H9 (cell line): Measurements from ENCODE around the gene ZNF79. TPM values are rescaled to one million over a fixed set of nuclear protein-coding genes. Genes with fewer than 3 reads are reported as not detected.

Experiments
- DNase-seq: peaks from one replicate; pipeline ENCODE4 v3.0.0-alpha.2; 2017
- H2AFZ ChIP-seq: one replicate; pipeline ENCODE4 v1.6.1; 2013; ENCODE audit warnings: mild to moderate bottlenecking, low read length, control low read depth, moderate library complexity
- H2AK5ac ChIP-seq: 2 replicates; pipeline ENCODE4 v1.6.1; 2013; ENCODE audit warnings: low read length, control low read depth, mixed read lengths; ENCODE audit not compliant: insufficient read length
- H2BK120ac ChIP-seq: one replicate; pipeline ENCODE4 v1.6.1; 2013; ENCODE audit warnings: low read depth, mild to moderate bottlenecking, low read length, control low read depth, inconsistent platforms; ENCODE audit not compliant: poor library complexity, severe bottlenecking
- H2BK12ac ChIP-seq: 2 replicates; pipeline ENCODE4 v1.6.1; 2013; ENCODE audit warnings: low read length, control low read depth, mixed read lengths, low read depth; ENCODE audit not compliant: insufficient read length
- H2BK15ac ChIP-seq: 2 replicates; pipeline ENCODE4 v1.6.1; 2013; ENCODE audit warnings: low read depth, low read length, control low read depth
- H2BK20ac ChIP-seq: one replicate; pipeline ENCODE4 v1.6.1; 2013; ENCODE audit warnings: low read depth, mild to moderate bottlenecking, low read length, control low read depth, inconsistent platforms; ENCODE audit not compliant: poor library complexity, severe bottlenecking
- H2BK5ac ChIP-seq: 2 replicates; pipeline ENCODE4 v1.6.1; 2013; ENCODE audit warnings: low read length, control low read depth, mixed read lengths; ENCODE audit not compliant: insufficient read length
- H3K14ac ChIP-seq: 2 replicates; pipeline ENCODE4 v1.6.1; 2013; ENCODE audit warnings: low read length, control low read depth; ENCODE audit not compliant: insufficient read depth
- H3K18ac ChIP-seq: 2 replicates; pipeline ENCODE4 v1.6.1; 2013; ENCODE audit warnings: low read depth, mild to moderate bottlenecking, mixed read lengths, low read length, control low read depth; ENCODE audit not compliant: insufficient read length
- H3K23ac ChIP-seq: 2 replicates; pipeline ENCODE4 v1.6.1; 2013; ENCODE audit warnings: low read length, control low read depth, mixed read lengths, low read depth; ENCODE audit not compliant: insufficient read length
- H3K23me2 ChIP-seq: 2 replicates; pipeline ENCODE4 v1.6.1; 2013; ENCODE audit warnings: low read depth, mild to moderate bottlenecking, mixed read lengths, low read length, control low read depth; ENCODE audit not compliant: insufficient read length, poor library complexity, severe bottlenecking
- H3K27ac ChIP-seq: 2 replicates; pipeline ENCODE4 v1.5.1; 2013; ENCODE audit warnings: low read length, control low read depth, mixed read lengths, low read depth; ENCODE audit not compliant: insufficient read length
- H3K27me3 ChIP-seq: 2 replicates; pipeline ENCODE4 v1.6.1; 2013; ENCODE audit warnings: low read length, control low read depth, inconsistent platforms; ENCODE audit not compliant: insufficient read depth
- H3K4ac ChIP-seq: 2 replicates; pipeline ENCODE4 v1.6.1; 2013; ENCODE audit warnings: low read depth, mild to moderate bottlenecking, control low read depth, inconsistent platforms, low read length, moderate library complexity
- H3K4me1 ChIP-seq: 2 replicates; pipeline ENCODE4 v1.6.1; 2013; ENCODE audit warnings: low read length, control low read depth, inconsistent platforms; ENCODE audit not compliant: insufficient read depth
- H3K4me2 ChIP-seq: 2 replicates; pipeline ENCODE4 v1.6.1; 2013; ENCODE audit warnings: low read length, control low read depth, mixed read lengths; ENCODE audit not compliant: insufficient read length, insufficient read depth
- H3K56ac ChIP-seq: 2 replicates; pipeline ENCODE4 v1.6.1; 2013; ENCODE audit warnings: low read depth, mild to moderate bottlenecking, mixed read lengths, low read length, control low read depth; ENCODE audit not compliant: insufficient read length
- H3K79me1 ChIP-seq: 2 replicates; pipeline ENCODE4 v1.6.1; 2013; ENCODE audit warnings: low read depth, mild to moderate bottlenecking, moderate library complexity, low read length, control low read depth, inconsistent platforms; ENCODE audit not compliant: insufficient read depth, poor library complexity, severe bottlenecking
- H3K79me2 ChIP-seq: 2 replicates; pipeline ENCODE4 v1.6.1; 2013; ENCODE audit warnings: low read length, control low read depth, inconsistent platforms; ENCODE audit not compliant: insufficient read depth
- H3K9ac ChIP-seq: 2 replicates; pipeline ENCODE4 v1.6.1; 2013; ENCODE audit warnings: low read length, control low read depth, mixed read lengths; ENCODE audit not compliant: insufficient read length; ENCODE audit errors: extremely low read depth
- H3K9me3 ChIP-seq: one replicate; pipeline ENCODE4 v1.6.1; 2013; ENCODE audit warnings: low read depth, low read length, inconsistent platforms; ENCODE audit not compliant: control insufficient read depth
- H3T11ph ChIP-seq: one replicate; pipeline ENCODE4 v1.6.1; 2013; ENCODE audit warnings: mild to moderate bottlenecking, low read length, control low read depth, inconsistent platforms
- H4K20me1 ChIP-seq: one replicate; pipeline ENCODE4 v1.6.1; 2013; ENCODE audit not compliant: control insufficient read depth, insufficient read length, insufficient read depth
- H4K5ac ChIP-seq: 2 replicates; pipeline ENCODE4 v1.6.1; 2013; ENCODE audit warnings: low read depth, mild to moderate bottlenecking, mixed read lengths, low read length, control low read depth; ENCODE audit not compliant: insufficient read length
- H4K8ac ChIP-seq: replicated peaks from 2 replicates; pipeline ENCODE4 v1.6.1; 2013; ENCODE audit warnings: low read length, control low read depth, mixed read lengths, low read depth; ENCODE audit not compliant: insufficient read length
- H4K91ac ChIP-seq: 2 replicates; pipeline ENCODE4 v1.6.1; 2013; ENCODE audit warnings: low read depth, mild to moderate bottlenecking, moderate library complexity, mixed read lengths, low read length, control low read depth; ENCODE audit not compliant: insufficient read length
- H3K27ac Mint-ChIP-seq, 3 experiments: 2 replicates in 2 of 3; 3 replicates in 1 of 3; pipeline ENCODE4 v1.8.0; 2020 to 2021; ENCODE audit warnings: mixed read lengths in 3 of 3, mild to moderate bottlenecking in 1 of 3, moderate library complexity in 1 of 3
- H3K27me3 Mint-ChIP-seq: 2 replicates; pipeline ENCODE4 v1.8.0; 2021; ENCODE audit warnings: low read depth, mild to moderate bottlenecking, moderate library complexity, mixed read lengths
- H3K36me3 Mint-ChIP-seq, 3 experiments: 2 replicates in 2 of 3; 3 replicates in 1 of 3; pipeline ENCODE4 v1.8.0; 2020 to 2021; ENCODE audit warnings: low read depth in 3 of 3, mixed read lengths in 3 of 3; ENCODE audit not compliant: insufficient read depth in 1 of 3
- H3K4me1 Mint-ChIP-seq, 2 experiments: 2 replicates each; pipeline ENCODE4 v1.8.0; 2020; ENCODE audit warnings: mixed read lengths in 2 of 2
- H3K4me3 Mint-ChIP-seq, 2 experiments: 2 replicates in 1 of 2; 3 replicates in 1 of 2; pipeline ENCODE4 v1.8.0; 2020 to 2021; ENCODE audit warnings: mild to moderate bottlenecking in 2 of 2, mixed read lengths in 2 of 2, moderate library complexity in 1 of 2
- H3K9me3 Mint-ChIP-seq, 2 experiments: 2 replicates in 1 of 2; 3 replicates in 1 of 2; pipeline ENCODE4 v1.8.0; 2020; ENCODE audit warnings: mild to moderate bottlenecking in 2 of 2, mixed read lengths in 2 of 2, moderate library complexity in 1 of 2
- WGBS: extraction: QIAGEN DNeasy Blood & Tissue Kit; methylation state at CpG from one replicate; pipeline ENCODE4 v1.1.7; 2013; ENCODE audit warnings: missing lambda C conversion rate, low lambda C conversion rate, mixed read lengths; ENCODE audit not compliant: insufficient read length; ENCODE audit errors: extremely low coverage; 5-methylcytosine and 5-hydroxymethylcytosine counted together
- total RNA-seq: library from RNA; stranded (reverse); gene quantifications from 2 replicates; pipeline ENCODE4 v1.2.1, GENCODE V29; 2021
- TF ChIP-seq, protein P1 (sequence below): fragments of 200-600 bp; sonication (generic); conservative IDR thresholded peaks from 3 replicates; pipeline ENCODE4 v1.8.0; 2021; ENCODE audit warnings: antibody characterized with exemption, mild to moderate bottlenecking

Gene ZNF79
- total RNA-seq, 1 experiment from 2014 or later: 11.5 TPM

DNA sequence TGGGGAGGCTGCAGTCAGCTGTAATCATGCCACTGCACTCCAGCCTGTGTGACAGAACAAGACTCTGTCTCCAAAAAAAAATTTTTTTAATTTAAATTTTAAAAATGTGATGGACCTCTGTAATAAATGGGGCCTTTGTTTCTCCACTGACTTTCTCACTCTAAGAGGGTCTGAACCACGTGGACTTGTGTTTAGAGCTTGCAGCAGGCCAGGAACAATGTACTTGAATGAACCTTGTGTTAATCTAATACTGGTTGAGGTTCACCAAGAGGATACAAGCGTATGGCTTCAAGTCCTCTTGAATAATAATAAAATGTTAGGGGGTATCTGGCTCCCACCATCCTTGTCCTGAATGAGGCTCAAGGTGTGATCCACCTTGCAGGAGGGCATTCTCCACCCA lies 41.6 kb upstream of the ZNF79 start:
- H3K4ac ChIP-seq: no peak overlapping the region
- WGBS: no CpG with 5 or more reads among the region's 2 CpGs
- H4K8ac ChIP-seq: no peak overlapping the region
- H3K23me2 ChIP-seq: no peaks in the 10 kb centered on the region
- no peak overlapping the region for H2BK15ac ChIP-seq
- H3K79me1 ChIP-seq: no peaks in the 10 kb centered on the region
- no peak overlapping the region for H2BK12ac ChIP-seq
- no peak for DNase-seq
- no peak overlapping the region for H3K27ac ChIP-seq
- H3K9me3 ChIP-seq: no peaks in the 10 kb centered on the region
- no peak overlapping the region for H2BK5ac ChIP-seq
- H4K91ac ChIP-seq: no peak overlapping the region
- H3K27me3 ChIP-seq: 0 out of 2 replicates have a peak, but pooled peaks cover 2% of the 10 kb centered on the region
- H4K20me1 ChIP-seq: no peaks in the 10 kb centered on the region
- H2BK120ac ChIP-seq: no peak overlapping the region
- peaks cover 6 to 12% of the 10 kb centered on the region in 2 experiments; a peak in 3 of 5 replicates for H3K9me3 Mint-ChIP-seq
- no peak overlapping the region for H2AK5ac ChIP-seq
- H3K18ac ChIP-seq: no peak overlapping the region
- no peaks in the 10 kb centered on the region for H3K4me1 ChIP-seq
- peaks cover 16% of the 10 kb centered on the region for H3K27me3 Mint-ChIP-seq
- H2BK20ac ChIP-seq: no peak overlapping the region
- no peaks in the 10 kb centered on the region for H3K79me2 ChIP-seq
- H3K4me1 Mint-ChIP-seq: peaks cover 0 to 6% of the 10 kb centered on the region in 2 experiments; a peak in 2 of 4 replicates
- H2AFZ ChIP-seq: no peak overlapping the region
- no peak overlapping the region for H3K27ac Mint-ChIP-seq
- H3K4me3 Mint-ChIP-seq: no peak overlapping the region
- H3T11ph ChIP-seq: no peak overlapping the region
- H3K23ac ChIP-seq: no peak overlapping the region
- no peak overlapping the region for H3K14ac ChIP-seq
- H4K5ac ChIP-seq: no peak overlapping the region
- no peak overlapping the region for H3K9ac ChIP-seq
- H3K56ac ChIP-seq: no peak overlapping the region
- TF ChIP-seq, protein P1, sequence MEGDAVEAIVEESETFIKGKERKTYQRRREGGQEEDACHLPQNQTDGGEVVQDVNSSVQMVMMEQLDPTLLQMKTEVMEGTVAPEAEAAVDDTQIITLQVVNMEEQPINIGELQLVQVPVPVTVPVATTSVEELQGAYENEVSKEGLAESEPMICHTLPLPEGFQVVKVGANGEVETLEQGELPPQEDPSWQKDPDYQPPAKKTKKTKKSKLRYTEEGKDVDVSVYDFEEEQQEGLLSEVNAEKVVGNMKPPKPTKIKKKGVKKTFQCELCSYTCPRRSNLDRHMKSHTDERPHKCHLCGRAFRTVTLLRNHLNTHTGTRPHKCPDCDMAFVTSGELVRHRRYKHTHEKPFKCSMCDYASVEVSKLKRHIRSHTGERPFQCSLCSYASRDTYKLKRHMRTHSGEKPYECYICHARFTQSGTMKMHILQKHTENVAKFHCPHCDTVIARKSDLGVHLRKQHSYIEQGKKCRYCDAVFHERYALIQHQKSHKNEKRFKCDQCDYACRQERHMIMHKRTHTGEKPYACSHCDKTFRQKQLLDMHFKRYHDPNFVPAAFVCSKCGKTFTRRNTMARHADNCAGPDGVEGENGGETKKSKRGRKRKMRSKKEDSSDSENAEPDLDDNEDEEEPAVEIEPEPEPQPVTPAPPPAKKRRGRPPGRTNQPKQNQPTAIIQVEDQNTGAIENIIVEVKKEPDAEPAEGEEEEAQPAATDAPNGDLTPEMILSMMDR: no peak
- H3K4me2 ChIP-seq: no peak overlapping the region
- no peaks in the 10 kb centered on the region; a peak in 1 of 7 replicates for H3K36me3 Mint-ChIP-seq
